GM21526 (cell line): Measurements from ENCODE around the gene GULP1.
"Not testable (repeated sequence)": the region's sequence is repeated elsewhere in the genome, so short reads cannot be mapped to it uniquely, and the experiment has no call there.

Experiments
- ATAC-seq: cut with Tn5 transposase; IDR thresholded peaks from one replicate; pipeline ENCODE4 v1.9.1; 2021; ENCODE audit warnings: moderate library complexity; ENCODE audit not compliant: unreplicated experiment, low FRiP score

GULP1 gene

GRCh38 chr2:188519136-188519535 lies 227.5 kb downstream of the GULP1 start:
- no peak for ATAC-seq

- ATAC-seq = no peak
Observed at GRCh38 chr2:188522517-188522916, 230.8 kb downstream of the GULP1 start.

GRCh38 chr2:188523919-188524318 lies 232.2 kb downstream of the GULP1 start:
- no peak for ATAC-seq

GRCh38 chr2:188524519-188525113 lies 232.9 kb downstream of the GULP1 start:
- ATAC-seq = peak; percentile 66

GRCh38 chr2:188526701-188527100 lies 235.0 kb downstream of the GULP1 start:
- ATAC-seq = no peak

- no peak for ATAC-seq
Observed at GRCh38 chr2:188527141-188527540, 235.5 kb downstream of the GULP1 start.

- ATAC-seq = no peak
Observed at GRCh38 chr2:188527581-188527993, 235.9 kb downstream of the GULP1 start.

- no peak for ATAC-seq
Observed at GRCh38 chr2:188529710-188530109, 238.0 kb downstream of the GULP1 start.

- no peak for ATAC-seq
Observed at GRCh38 chr2:188534875-188535274, 243.2 kb downstream of the GULP1 start.

GRCh38 chr2:188551671-188552070 lies 260.0 kb downstream of the GULP1 start:
- no peak for ATAC-seq

- no peak for ATAC-seq
Observed at GRCh38 chr2:188557081-188557480, 265.4 kb downstream of the GULP1 start.

- ATAC-seq = not testable (repeated sequence)
Observed at GRCh38 chr2:188559455-188559854, 267.8 kb downstream of the GULP1 start.

- no peak for ATAC-seq
Observed at GRCh38 chr2:188561473-188561979, 269.9 kb downstream of the GULP1 start.

GRCh38 chr2:188569431-188570165 lies 277.9 kb downstream of the GULP1 start:
- ATAC-seq = no peak

- no peak for ATAC-seq
Observed at GRCh38 chr2:188570370-188570769, 278.7 kb downstream of the GULP1 start.

- ATAC-seq = no peak
Observed at GRCh38 chr2:188571543-188572303, 280.0 kb downstream of the GULP1 start.

GRCh38 chr2:188572592-188572991 lies 280.9 kb downstream of the GULP1 start:
- ATAC-seq = no peak

GRCh38 chr2:188573453-188573852 lies 281.8 kb downstream of the GULP1 start:
- ATAC-seq = no peak

GRCh38 chr2:188576006-188576405 lies 284.3 kb downstream of the GULP1 start:
- no peak for ATAC-seq

- no peak for ATAC-seq
Observed at GRCh38 chr2:188576651-188577050, 285.0 kb downstream of the GULP1 start.

- no peak for ATAC-seq
Observed at GRCh38 chr2:188577231-188577630, 285.6 kb downstream of the GULP1 start.
